PC-3 (cell line): Measurements from ENCODE around the gene GAB2.

Experiments
- CTCF ChIP-seq: fragments of 300-600 bp; sonication (generic); conservative IDR thresholded peaks from 2 replicates; pipeline ENCODE4 v1.5.1; 2017; ENCODE audit warnings: antibody characterized with exemption, low read depth, mild to moderate bottlenecking, low read length
- EZH2phosphoT487 ChIP-seq: fragments of 300-600 bp; sonication (generic); IDR thresholded peaks from 2 replicates; pipeline ENCODE4 v1.6.1; 2018; ENCODE audit warnings: mild to moderate bottlenecking, antibody characterized with exemption, low read length, borderline replicate concordance

- TF ChIP-seq CTCF = no peak
- no peak for TF ChIP-seq EZH2phosphoT487
These were observed 154.9 kb downstream of the GAB2 start for GRCh38 chr11:78262691-78263090.
